ENCODE data around the gene GAS2. TPM values are rescaled to one million over a fixed set of nuclear protein-coding genes. Genes with fewer than 3 reads are reported as not detected.

The GAS2 gene
- total and polyA plus RNA-seq, 2 of the 4 experiments (the other 2 are of a cell fraction) = 0.51 to 0.90 TPM

DNA sequence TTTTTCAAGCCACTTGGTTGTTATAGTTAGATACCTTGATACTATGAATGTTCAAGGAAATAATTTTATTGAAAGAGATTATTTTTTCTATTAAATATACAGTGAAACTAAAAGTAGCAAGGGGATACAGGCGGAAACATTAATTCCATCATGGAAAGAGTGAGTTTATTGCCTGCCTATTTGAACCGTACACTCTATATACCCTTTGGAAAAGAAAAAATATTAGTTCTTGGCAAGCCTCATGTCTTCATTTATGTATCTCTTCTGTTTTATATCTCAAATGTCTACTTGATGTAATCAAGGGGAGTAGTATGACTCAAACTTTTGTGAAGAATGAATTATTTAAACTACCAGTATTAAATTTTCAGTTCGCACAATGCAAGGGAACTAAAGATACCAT is 54.0 kb downstream of the GAS2 start:
- H2BK120ac ChIP-seq (ENCODE audit: low read depth, low read length) = no peak overlapping the region
- H3K56ac ChIP-seq (ENCODE audit: extremely low read depth, insufficient read depth, low read length) = no peak overlapping the region
- in situ Hi-C loops (cut with MboI; ENCODE audit: low sequenced_read_pairs) = no loop called here
- no peak overlapping the region for H2BK15ac ChIP-seq (ENCODE audit: low read depth, low read length)
- dilution Hi-C loops (cut with HindIII; ENCODE audit: low sequenced_read_pairs, unreplicated experiment) = no loop called here
- no peaks in the 10 kb centered on the region for H3K27me3 ChIP-seq (ENCODE audit: control insufficient read depth, insufficient read depth, low read length)
- no peak overlapping the region for H3K4me2 ChIP-seq (ENCODE audit: low read depth, low read length)
- H4K20me1 ChIP-seq (ENCODE audit: insufficient read depth, low read length) = no peaks in the 10 kb centered on the region
- H4K8ac ChIP-seq (ENCODE audit: low read depth in 2 of 2, low read length in 2 of 2) = no peak overlapping the region
- no peak overlapping the region for H2BK5ac ChIP-seq (ENCODE audit: low read depth, low read length, poor library complexity, severe bottlenecking)
- no peaks in the 10 kb centered on the region for H3K9me1 ChIP-seq (ENCODE audit: insufficient read depth, low read length)
- no peak overlapping the region for H2AFZ ChIP-seq (replicated peaks; ENCODE audit: low read length, poor library complexity)
- no peak for TF ChIP-seq RCOR1 (IDR thresholded peaks at IDR 0.05; ENCODE audit: insufficient replicate concordance, low read length)
- no peak for TF ChIP-seq CHD1 (IDR thresholded peaks at IDR 0.05; ENCODE audit: low read depth, low read length)
- intact Hi-C loops (cut with micrococcal nuclease) = no loop called here
- H4K5ac ChIP-seq (ENCODE audit: low read depth, low read length) = no peak overlapping the region
- DNase-seq (no peak), ATAC-seq (ENCODE audit: low read depth) (no peak)
- H3K18ac ChIP-seq (ENCODE audit: low read depth, low read length) = no peak overlapping the region
- no peak overlapping the region for H3K14ac ChIP-seq (replicated peaks; ENCODE audit: low read depth, low read length)
- H3K9ac ChIP-seq (ENCODE audit: low read depth, low read length) = no peak overlapping the region
- H3K79me1 ChIP-seq (ENCODE audit: low read depth in 1 of 2, low read length in 2 of 2) = no peaks in the 10 kb centered on the region
- H3K4me1 ChIP-seq (ENCODE audit: control insufficient read depth, insufficient read depth, low read length) = no peaks in the 10 kb centered on the region
- no CpG with 5 or more reads among the region's 3 CpGs for WGBS, 2 experiments (ENCODE audit: extremely low coverage in 2 of 2, insufficient read length in 1 of 2)
- H3K27ac ChIP-seq (ENCODE audit: insufficient read depth, low read length) = no peak overlapping the region
- no peak overlapping the region for H3K23ac ChIP-seq (ENCODE audit: low read depth, low read length)
- H2AK5ac ChIP-seq (ENCODE audit: low read depth, low read length) = no peak overlapping the region
- BruUV-seq (replicated peaks) = no TSS peak
- H2AK9ac ChIP-seq (replicated peaks; ENCODE audit: low read depth, low read length, poor library complexity) = no peak overlapping the region
- POLR2A ChIA-PET (ENCODE audit: unreplicated experiment) = no interaction called here
- H3K9me3 ChIP-seq (ENCODE audit: control insufficient read depth, insufficient read depth, low read length) = no peaks in the 10 kb centered on the region
- no peaks in the 10 kb centered on the region for H3K36me3 ChIP-seq (ENCODE audit: control insufficient read depth, insufficient read depth, low read length)
- H3K4ac ChIP-seq (ENCODE audit: low read depth, low read length) = no peak overlapping the region
- CTCF ChIA-PET = no interaction called here
- no peak overlapping the region for H4K91ac ChIP-seq (ENCODE audit: insufficient read depth, low read depth, low read length)
- no peak overlapping the region for H2BK20ac ChIP-seq (ENCODE audit: low read depth, low read length)
- H3K4me3 ChIP-seq (ENCODE audit: insufficient read depth, low read depth, low read length) = no peak overlapping the region

All from IMR-90 (cell line).